Mucosa of stomach (tissue), 1 donor: ENCODE measurements around the gene TMEM255B.
A peak's percentile ranks its signal among the peaks of the same experiment; 100 is the strongest.

ENCODE experiments used
- H3K27me3 ChIP-seq: one replicate; pipeline ENCODE4 v1.7.0; 2013; ENCODE audit warnings: mild to moderate bottlenecking, low read length; ENCODE audit not compliant: control insufficient read depth, insufficient read depth
- H3K36me3 ChIP-seq: one replicate; pipeline ENCODE4 v1.7.0; 2013; ENCODE audit warnings: low read length; ENCODE audit not compliant: control insufficient read depth, insufficient read depth
- H3K4me1 ChIP-seq: one replicate; pipeline ENCODE4 v1.7.0; 2013; ENCODE audit warnings: mild to moderate bottlenecking, low read length; ENCODE audit not compliant: control insufficient read depth, insufficient read depth
- H3K4me3 ChIP-seq: one replicate; pipeline ENCODE4 v1.7.0; 2013; ENCODE audit warnings: low read length
- H3K9ac ChIP-seq: one replicate; pipeline ENCODE4 v1.7.0; 2013; ENCODE audit warnings: mild to moderate bottlenecking, low read length, moderate library complexity
- H3K9me3 ChIP-seq: one replicate; pipeline ENCODE4 v1.7.0; 2013; ENCODE audit warnings: mild to moderate bottlenecking, low read length, moderate library complexity; ENCODE audit not compliant: control insufficient read depth
- donor health status: Pancreatic carcinoma.

TMEM255B gene

GRCh38 chr13:113754691-113755090 lies 4.3 kb upstream of the TMEM255B start:
- Histone ChIP-seq H3K4me1 (peaks cover 14% of the 10 kb centered on the region), H3K27me3 (peaks cover 15% of the 10 kb centered on the region), H3K9ac (no peak overlapping the region), H3K9me3 (no peaks in the 10 kb centered on the region), H3K36me3 (no peaks in the 10 kb centered on the region), H3K4me3 (no peak overlapping the region)

- H3K4me3 ChIP-seq: no peak overlapping the region
- H3K27me3 ChIP-seq: peaks cover 30% of the 10 kb centered on the region
- H3K36me3 ChIP-seq: no peaks in the 10 kb centered on the region
- H3K9me3 ChIP-seq: no peaks in the 10 kb centered on the region
- peaks cover 18% of the 10 kb centered on the region for H3K4me1 ChIP-seq
- H3K9ac ChIP-seq: no peak overlapping the region
Measured at GRCh38 chr13:113756441-113757097, 2.5 kb upstream of the TMEM255B start.

GRCh38 chr13:113759525-113760137 lies 605 bp downstream of the TMEM255B start:
- peaks cover 18% of the 10 kb centered on the region for H3K4me1 ChIP-seq
- peak overlapping the region; percentile 37 for H3K9ac ChIP-seq
- H3K36me3 ChIP-seq: no peaks in the 10 kb centered on the region
- no peaks in the 10 kb centered on the region for H3K9me3 ChIP-seq
- H3K27me3 ChIP-seq: peaks cover 24% of the 10 kb centered on the region
- H3K4me3 ChIP-seq: peak overlapping the region; percentile 49

- H3K9ac ChIP-seq: no peak overlapping the region
- no peak overlapping the region for H3K4me3 ChIP-seq
- H3K27me3 ChIP-seq: peaks cover 21% of the 10 kb centered on the region
- no peaks in the 10 kb centered on the region for H3K9me3 ChIP-seq
- peaks cover 18% of the 10 kb centered on the region for H3K4me1 ChIP-seq
- H3K36me3 ChIP-seq: no peaks in the 10 kb centered on the region
Measured at GRCh38 chr13:113761136-113761535, 2.1 kb downstream of the TMEM255B start.

- Histone ChIP-seq H3K4me3 (no peak overlapping the region), H3K36me3 (no peaks in the 10 kb centered on the region), H3K9ac (no peak overlapping the region), H3K4me1 (peaks cover 18% of the 10 kb centered on the region), H3K9me3 (no peaks in the 10 kb centered on the region), H3K27me3 (peaks cover 21% of the 10 kb centered on the region)
Measured at GRCh38 chr13:113762075-113762474, 3.0 kb downstream of the TMEM255B start.

- H3K9me3 ChIP-seq: no peaks in the 10 kb centered on the region
- H3K4me1 ChIP-seq: peaks cover 18% of the 10 kb centered on the region
- no peaks in the 10 kb centered on the region for H3K36me3 ChIP-seq
- no peak overlapping the region for H3K9ac ChIP-seq
- H3K4me3 ChIP-seq: no peak overlapping the region
- H3K27me3 ChIP-seq: peaks cover 21% of the 10 kb centered on the region
Measured at GRCh38 chr13:113762538-113762937, 3.5 kb downstream of the TMEM255B start.

GRCh38 chr13:113763254-113763653 lies 4.2 kb downstream of the TMEM255B start:
- Histone ChIP-seq H3K27me3 (peaks cover 21% of the 10 kb centered on the region), H3K36me3 (no peaks in the 10 kb centered on the region), H3K9me3 (no peaks in the 10 kb centered on the region), H3K4me1 (peaks cover 16% of the 10 kb centered on the region), H3K9ac (no peak overlapping the region), H3K4me3 (no peak overlapping the region)

GRCh38 chr13:113763961-113764792 lies 5.2 kb downstream of the TMEM255B start:
- Histone ChIP-seq H3K36me3 (no peaks in the 10 kb centered on the region), H3K4me3 (no peak overlapping the region), H3K9ac (no peak overlapping the region), H3K27me3 (peaks cover 20% of the 10 kb centered on the region), H3K9me3 (no peaks in the 10 kb centered on the region), H3K4me1 (peaks cover 9% of the 10 kb centered on the region)

- no peaks in the 10 kb centered on the region for H3K9me3 ChIP-seq
- peaks cover 12% of the 10 kb centered on the region for H3K27me3 ChIP-seq
- peaks cover 1% of the 10 kb centered on the region for H3K4me1 ChIP-seq
Measured at GRCh38 chr13:113764793-113765563, 6.0 kb downstream of the TMEM255B start.

GRCh38 chr13:113765564-113765910 lies 6.5 kb downstream of the TMEM255B start:
- Histone ChIP-seq H3K4me3 (no peak overlapping the region), H3K9ac (no peak overlapping the region), H3K27me3 (peaks cover 8% of the 10 kb centered on the region), H3K4me1 (no peaks in the 10 kb centered on the region), H3K36me3 (no peaks in the 10 kb centered on the region), H3K9me3 (no peaks in the 10 kb centered on the region)

More at GRCh38 chr13:113764793-113765563, 6.0 kb downstream of the TMEM255B start:
- Histone ChIP-seq H3K4me3 (no peak overlapping the region), H3K9ac (no peak overlapping the region), H3K36me3 (no peaks in the 10 kb centered on the region)

- Histone ChIP-seq H3K4me3 (no peak overlapping the region), H3K9ac (no peak overlapping the region), H3K9me3 (no peaks in the 10 kb centered on the region), H3K4me1 (no peaks in the 10 kb centered on the region), H3K36me3 (no peaks in the 10 kb centered on the region), H3K27me3 (peaks cover 2% of the 10 kb centered on the region)
Measured at GRCh38 chr13:113766035-113766800, 7.2 kb downstream of the TMEM255B start.
